Upper lobe of left lung (tissue), 6 donors: ENCODE data around the gene SLC12A6. TPM values are rescaled to one million over a fixed set of nuclear protein-coding genes. Genes with fewer than 3 reads are reported as not detected.

Experiments
- ATAC-seq, 2 donors: fragments of 200-7000 bp; cut with Tn5 transposase; one replicate each; pipeline ENCODE4 v1.9.1; 2022; ENCODE audit warnings: mild to moderate bottlenecking in 2 of 2, moderate library complexity in 2 of 2; ENCODE audit not compliant: low FRiP score in 2 of 2
- DNase-seq, 2 donors: peaks; one replicate each; pipeline ENCODE4 v3.0.0-alpha.2; 2019 to 2020
- H3K27ac ChIP-seq, 4 donors: fragments of 200-600 bp; sonication (generic); one replicate each; pipeline ENCODE4 v1.5.1; 2016 to 2019
- H3K27me3 ChIP-seq, 4 donors: fragments of 200-600 bp; sonication (generic); one replicate each; pipeline ENCODE4 v1.5.1; 2017 to 2019
- H3K36me3 ChIP-seq, 4 donors: fragments of 200-600 bp; sonication (generic); one replicate each; pipeline ENCODE4 v1.5.1; 2016 to 2019
- H3K4me1 ChIP-seq, 4 donors: fragments of 200-600 bp; sonication (generic); one replicate each; pipeline ENCODE4 v1.5.1; 2018 to 2019
- H3K4me3 ChIP-seq, 4 donors: fragments of 200-600 bp; sonication (generic); one replicate each; pipeline ENCODE4 v1.5.1; 2017 to 2019; ENCODE audit warnings: mild to moderate bottlenecking in 2 of 4, moderate library complexity in 1 of 4
- H3K9me3 ChIP-seq, 4 donors: fragments of 200-600 bp; sonication (generic); one replicate each; pipeline ENCODE4 v1.5.1; 2018 to 2019
- EP300 ChIP-seq, 4 donors: sonication (generic); formaldehyde crosslinking; IDR thresholded peaks; one replicate each; pipeline ENCODE4 v1.5.1; 2017; ENCODE audit warnings: antibody characterized with exemption in 4 of 4, control low read depth in 2 of 4
- POLR2A ChIP-seq, 4 donors: fragments of 450-650 bp; IDR thresholded peaks; one replicate each; pipeline ENCODE4 v1.5.1; 2016 to 2017; ENCODE audit warnings: antibody characterized with exemption in 4 of 4, mild to moderate bottlenecking in 2 of 4
- POLR2AphosphoS5 ChIP-seq, 2 donors: sonication (generic); formaldehyde crosslinking; IDR thresholded peaks; one replicate each; pipeline ENCODE4 v1.5.1; 2017; ENCODE audit warnings: antibody characterized with exemption in 2 of 2
- WGBS, 2 donors: methylation state at CpG; one replicate each; pipeline ENCODE4 v1.1.5; 2017 to 2018; 5-methylcytosine and 5-hydroxymethylcytosine counted together
- total RNA-seq, 6 donors: library from RNA; depleted of rRNA in 4 of 6; stranded (reverse); fragments of >200 nt in 4 of 6; gene quantifications; one replicate each; pipeline versions ENCODE4 v1.1.0 to v1.2.1, GENCODE V29; 2016 to 2021
- TF ChIP-seq, protein P1 (sequence below), 6 experiments: fragments of 450-650 bp in 4 of 6; fragments of 200-600 bp in 2 of 6; sonication (generic) in 2 of 6; IDR thresholded peaks; one replicate each; pipeline ENCODE4 v1.5.1; 2016 to 2019; ENCODE audit warnings: antibody characterized with exemption in 6 of 6
- donor health status: DM: no; HTN: no; CAD: no; lungs with moderate emphysema.
- donor health status: DM: no; HTN: yes; CAD: no; lungs with severe emphysema.

SLC12A6 gene
- total RNA-seq, 6 donors from 2014 or later, result 35.3 to 68.1 (median 50.4) TPM

DNA sequence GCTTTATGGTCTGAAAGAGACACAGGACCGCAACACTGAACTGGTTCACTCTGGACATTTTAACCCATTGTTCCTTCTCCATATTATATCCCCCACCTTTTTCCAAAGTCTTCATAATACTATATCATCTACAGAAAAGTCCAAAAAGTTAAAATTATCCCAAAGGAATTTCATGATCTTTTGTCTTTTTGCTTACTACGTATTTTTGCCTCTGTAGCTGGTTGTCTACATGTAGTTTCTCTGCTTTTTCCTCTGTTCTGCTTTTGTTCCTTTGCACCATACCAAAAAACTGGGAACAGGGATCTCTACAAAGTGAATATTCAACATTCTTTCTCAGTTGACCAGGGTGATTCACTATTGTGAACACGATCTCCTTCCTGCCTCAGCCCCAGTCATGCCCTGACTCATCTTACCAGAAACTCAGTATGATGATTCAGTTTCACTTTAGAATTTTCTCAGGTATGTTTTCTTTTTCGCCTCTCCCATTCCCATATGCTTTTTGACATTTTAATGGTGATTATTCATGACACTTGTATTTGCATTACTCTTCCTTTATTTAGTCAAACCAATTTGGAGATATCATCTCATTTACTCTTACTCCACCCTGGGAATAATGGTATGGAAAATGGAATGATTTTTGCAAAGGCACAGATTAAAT, 98.3 kb downstream of the SLC12A6 start:
- H3K4me1 ChIP-seq, result peaks cover 0 to under 1% (median 0%) of the 10 kb centered on the region in 4 donors
- no peaks in the 10 kb centered on the region for H3K27me3 ChIP-seq
- WGBS, 2 donors, result 83 to 87% methylated on average over 4 of the region's 4 CpGs
- no peak for TF ChIP-seq POLR2A (IDR thresholded peaks at IDR 0.05)
- TF ChIP-seq POLR2AphosphoS5 (IDR thresholded peaks at IDR 0.05), result no peak
- TF ChIP-seq EP300 (IDR thresholded peaks at IDR 0.05), result no peak
- TF ChIP-seq, protein P1, sequence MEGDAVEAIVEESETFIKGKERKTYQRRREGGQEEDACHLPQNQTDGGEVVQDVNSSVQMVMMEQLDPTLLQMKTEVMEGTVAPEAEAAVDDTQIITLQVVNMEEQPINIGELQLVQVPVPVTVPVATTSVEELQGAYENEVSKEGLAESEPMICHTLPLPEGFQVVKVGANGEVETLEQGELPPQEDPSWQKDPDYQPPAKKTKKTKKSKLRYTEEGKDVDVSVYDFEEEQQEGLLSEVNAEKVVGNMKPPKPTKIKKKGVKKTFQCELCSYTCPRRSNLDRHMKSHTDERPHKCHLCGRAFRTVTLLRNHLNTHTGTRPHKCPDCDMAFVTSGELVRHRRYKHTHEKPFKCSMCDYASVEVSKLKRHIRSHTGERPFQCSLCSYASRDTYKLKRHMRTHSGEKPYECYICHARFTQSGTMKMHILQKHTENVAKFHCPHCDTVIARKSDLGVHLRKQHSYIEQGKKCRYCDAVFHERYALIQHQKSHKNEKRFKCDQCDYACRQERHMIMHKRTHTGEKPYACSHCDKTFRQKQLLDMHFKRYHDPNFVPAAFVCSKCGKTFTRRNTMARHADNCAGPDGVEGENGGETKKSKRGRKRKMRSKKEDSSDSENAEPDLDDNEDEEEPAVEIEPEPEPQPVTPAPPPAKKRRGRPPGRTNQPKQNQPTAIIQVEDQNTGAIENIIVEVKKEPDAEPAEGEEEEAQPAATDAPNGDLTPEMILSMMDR (IDR thresholded peaks at IDR 0.05), result no peak
- no peak overlapping the region for H3K4me3 ChIP-seq
- H3K9me3 ChIP-seq, result no peaks in the 10 kb centered on the region
- no peak for ATAC-seq
- H3K36me3 ChIP-seq, result peaks cover 33 to 95% (median 52%) of the 10 kb centered on the region in 4 donors
- H3K27ac ChIP-seq, result no peak overlapping the region
- DNase-seq, result no peak

DNA sequence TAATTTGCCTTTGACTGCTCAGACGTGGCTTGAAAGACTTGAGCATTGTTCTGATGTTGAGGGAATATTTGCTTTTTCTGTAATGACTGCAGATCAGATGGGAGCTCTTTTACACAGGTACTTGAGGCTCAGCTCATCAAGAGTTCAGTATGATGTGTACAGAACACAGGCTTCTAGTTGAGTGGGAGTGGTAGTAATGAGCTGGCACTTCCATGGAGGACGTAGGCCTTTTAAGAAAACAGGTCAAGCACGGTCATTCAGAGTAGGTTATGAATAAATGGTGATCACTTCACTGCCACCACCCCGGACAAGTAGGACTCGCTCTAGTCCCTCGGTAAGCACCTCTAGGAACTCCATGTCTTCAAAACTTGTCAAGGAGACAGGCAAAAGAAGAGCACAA, 104.0 kb downstream of the SLC12A6 start:
- peak overlapping the region in 1 of 4 donors; percentile 22 for H3K27ac ChIP-seq
- H3K27me3 ChIP-seq, result no peaks in the 10 kb centered on the region
- H3K9me3 ChIP-seq, result no peaks in the 10 kb centered on the region
- DNase-seq (peak in 1 of 2 donors; percentile 72), ATAC-seq (peak; percentile 42 to 89)
- H3K4me1 ChIP-seq, result peaks cover 0 to 4% (median 0%) of the 10 kb centered on the region in 4 donors
- H3K36me3 ChIP-seq, result peaks cover 28 to 95% (median 60%) of the 10 kb centered on the region in 4 donors
- H3K4me3 ChIP-seq, result no peak overlapping the region
- 68 to 73% methylated on average over 6 of the region's 6 CpGs for WGBS, 2 donors
- TF ChIP-seq, protein P1 (IDR thresholded peaks at IDR 0.05), result no peak
- TF ChIP-seq EP300 (IDR thresholded peaks at IDR 0.05) (peak in 1 of 4 donors; percentile 56), POLR2AphosphoS5 (IDR thresholded peaks at IDR 0.05) (peak in 1 of 2 donors; percentile 12), POLR2A (IDR thresholded peaks at IDR 0.05) (no peak)

DNA sequence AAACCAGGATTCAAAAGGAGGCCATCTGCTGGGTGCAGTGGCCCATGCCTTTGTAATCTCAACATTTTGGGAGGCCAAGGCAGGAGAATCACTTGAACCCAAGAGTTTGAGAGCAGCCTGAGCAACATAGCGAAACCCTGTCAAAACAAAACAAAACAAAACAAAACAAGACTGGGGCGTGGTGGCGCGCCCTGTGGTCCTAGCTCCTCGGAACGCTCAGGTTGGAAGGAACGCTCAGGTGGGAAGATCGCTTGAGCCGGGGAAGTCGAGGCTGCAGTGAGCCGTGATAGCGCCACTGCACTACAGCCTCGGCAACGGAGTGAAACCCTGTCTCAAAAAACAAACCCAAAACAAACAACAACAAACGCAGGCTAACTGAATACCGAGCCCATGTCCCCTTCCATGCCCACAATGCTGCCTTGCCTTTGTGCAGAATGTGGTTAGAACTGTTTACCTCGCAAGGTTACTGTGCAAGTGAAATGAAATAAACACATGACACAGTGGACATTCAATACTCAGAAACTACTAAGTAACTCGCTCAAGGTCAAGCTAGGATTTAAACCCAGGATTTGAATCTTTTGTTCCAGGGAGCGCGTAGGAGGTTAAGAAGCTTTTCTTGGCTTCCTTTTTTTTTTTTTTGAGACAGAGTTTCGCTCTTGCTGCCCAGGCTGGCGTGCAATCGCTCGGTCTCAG, 113.5 kb downstream of the SLC12A6 start:
- ATAC-seq, result no peak
- Histone ChIP-seq H3K4me1 (peaks cover 12 to 24% (median 13%) of the 10 kb centered on the region in 4 donors), H3K4me3 (peak overlapping the region; percentile 81 to 97 (median 86)), H3K9me3 (no peaks in the 10 kb centered on the region), H3K27ac (peak overlapping the region; percentile 85 to 93 (median 90)), H3K27me3 (no peaks in the 10 kb centered on the region), H3K36me3 (peaks cover 4 to 21% (median 16%) of the 10 kb centered on the region in 4 donors)
- peak in 1 of 2 donors; percentile 45 for DNase-seq
- WGBS, 2 donors, result 57 to 61% methylated on average over 24 of the region's 24 CpGs
- TF ChIP-seq, protein P1 (IDR thresholded peaks at IDR 0.05), result no peak
- no peak for TF ChIP-seq POLR2AphosphoS5 (IDR thresholded peaks at IDR 0.05)
- TF ChIP-seq POLR2A (IDR thresholded peaks at IDR 0.05), result no peak
- no peak for TF ChIP-seq EP300 (IDR thresholded peaks at IDR 0.05)

DNA sequence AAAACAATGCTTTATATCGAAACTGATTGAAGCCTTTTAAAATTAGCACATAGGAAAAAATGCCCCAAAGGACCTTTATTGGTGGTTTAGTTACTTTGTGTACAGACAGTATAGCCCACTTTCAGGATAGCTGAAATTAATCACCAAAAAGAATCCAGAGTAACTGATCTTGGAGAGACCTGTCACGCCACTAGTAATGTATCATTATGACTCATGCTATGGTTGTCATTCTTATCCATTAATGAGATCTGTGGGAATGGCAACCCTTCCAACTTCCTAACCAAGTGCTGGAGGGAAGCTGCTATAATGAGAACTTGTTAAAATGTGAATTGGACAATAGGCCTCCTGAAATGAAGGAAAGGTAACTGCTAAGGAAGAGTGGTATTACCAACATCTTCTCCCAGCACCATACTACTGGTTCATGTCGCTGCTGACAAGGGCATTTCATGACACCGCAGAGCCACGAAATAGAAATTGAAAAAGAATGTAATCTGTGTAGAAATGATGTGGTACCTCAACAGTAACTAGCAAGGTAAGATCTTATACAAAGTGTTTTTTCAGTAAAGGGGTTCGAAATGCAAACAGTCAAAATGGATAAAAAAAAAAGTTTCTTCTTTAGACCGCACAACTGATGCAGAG, 119.9 kb downstream of the SLC12A6 start:
- 87 to 89% methylated on average over 7 of the region's 7 CpGs for WGBS, 2 donors
- Histone ChIP-seq H3K4me3 (no peak overlapping the region), H3K4me1 (no peaks in the 10 kb centered on the region), H3K9me3 (no peaks in the 10 kb centered on the region), H3K36me3 (no peaks in the 10 kb centered on the region), H3K27me3 (no peaks in the 10 kb centered on the region), H3K27ac (no peak overlapping the region)
- no peak for DNase-seq
- TF ChIP-seq POLR2AphosphoS5 (IDR thresholded peaks at IDR 0.05) (no peak), EP300 (IDR thresholded peaks at IDR 0.05) (no peak), POLR2A (IDR thresholded peaks at IDR 0.05) (no peak)
- TF ChIP-seq, protein P1 (IDR thresholded peaks at IDR 0.05), result no peak
- no peak for ATAC-seq
